GM12874 (cell line): ENCODE results near the gene TNNI3.

Source experiments
- TF ChIP-seq, protein P1 (sequence below): IDR thresholded peaks from 2 replicates; pipeline ENCODE4 v1.5.1; 2011; ENCODE audit warnings: low read depth, mild to moderate bottlenecking, control low read depth, low read length, moderate library complexity; ENCODE audit not compliant: insufficient read depth

TNNI3 gene

DNA sequence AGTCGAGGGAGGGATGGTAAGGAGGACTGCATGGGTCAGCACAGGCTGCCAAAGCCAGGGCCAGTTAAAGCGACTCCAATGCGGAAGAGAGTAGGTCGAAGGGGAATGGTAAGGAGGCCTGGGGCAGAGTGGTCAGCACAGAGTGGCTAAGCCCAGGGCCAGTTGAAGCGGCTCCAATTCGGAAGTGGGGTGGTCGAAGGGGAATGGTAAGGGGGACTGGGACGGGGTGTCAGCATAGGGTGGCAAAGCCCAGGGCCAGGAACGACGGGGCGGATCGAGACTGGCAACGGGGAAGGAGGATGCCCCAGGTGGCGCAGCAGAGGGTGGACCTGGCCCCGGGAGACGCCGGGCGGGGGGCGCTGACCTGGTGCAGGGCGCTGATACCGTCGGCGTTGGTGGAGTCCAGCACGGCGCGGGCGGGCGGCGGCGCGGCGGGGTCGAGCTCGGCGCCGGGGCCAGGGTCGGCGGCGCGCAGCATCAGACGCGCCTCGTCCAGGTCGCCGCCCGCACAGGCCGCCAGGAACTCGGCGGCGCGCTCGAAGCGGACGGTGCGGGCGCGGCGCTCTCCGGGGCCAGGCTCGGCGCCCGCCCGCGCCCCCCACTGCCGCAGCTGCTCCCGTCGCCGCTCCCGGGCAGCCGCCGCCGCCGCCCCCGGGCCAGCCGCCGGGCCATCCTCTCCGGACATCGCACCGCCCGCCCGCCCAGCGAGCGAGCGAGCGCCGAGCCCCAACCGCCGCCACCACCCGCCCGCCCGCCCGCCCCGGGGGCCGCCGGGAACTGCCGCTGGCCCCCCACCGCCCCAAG, 40.5 kb downstream of the TNNI3 start, which contains the start of gene PPP1R12C:
PPP1R12C (minus strand) TSS at position 779 of the 804 bp plus-strand sequence; CDS start at position 685, 94 bp downstream.
- TF ChIP-seq, protein P1, sequence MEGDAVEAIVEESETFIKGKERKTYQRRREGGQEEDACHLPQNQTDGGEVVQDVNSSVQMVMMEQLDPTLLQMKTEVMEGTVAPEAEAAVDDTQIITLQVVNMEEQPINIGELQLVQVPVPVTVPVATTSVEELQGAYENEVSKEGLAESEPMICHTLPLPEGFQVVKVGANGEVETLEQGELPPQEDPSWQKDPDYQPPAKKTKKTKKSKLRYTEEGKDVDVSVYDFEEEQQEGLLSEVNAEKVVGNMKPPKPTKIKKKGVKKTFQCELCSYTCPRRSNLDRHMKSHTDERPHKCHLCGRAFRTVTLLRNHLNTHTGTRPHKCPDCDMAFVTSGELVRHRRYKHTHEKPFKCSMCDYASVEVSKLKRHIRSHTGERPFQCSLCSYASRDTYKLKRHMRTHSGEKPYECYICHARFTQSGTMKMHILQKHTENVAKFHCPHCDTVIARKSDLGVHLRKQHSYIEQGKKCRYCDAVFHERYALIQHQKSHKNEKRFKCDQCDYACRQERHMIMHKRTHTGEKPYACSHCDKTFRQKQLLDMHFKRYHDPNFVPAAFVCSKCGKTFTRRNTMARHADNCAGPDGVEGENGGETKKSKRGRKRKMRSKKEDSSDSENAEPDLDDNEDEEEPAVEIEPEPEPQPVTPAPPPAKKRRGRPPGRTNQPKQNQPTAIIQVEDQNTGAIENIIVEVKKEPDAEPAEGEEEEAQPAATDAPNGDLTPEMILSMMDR: no peak

DNA sequence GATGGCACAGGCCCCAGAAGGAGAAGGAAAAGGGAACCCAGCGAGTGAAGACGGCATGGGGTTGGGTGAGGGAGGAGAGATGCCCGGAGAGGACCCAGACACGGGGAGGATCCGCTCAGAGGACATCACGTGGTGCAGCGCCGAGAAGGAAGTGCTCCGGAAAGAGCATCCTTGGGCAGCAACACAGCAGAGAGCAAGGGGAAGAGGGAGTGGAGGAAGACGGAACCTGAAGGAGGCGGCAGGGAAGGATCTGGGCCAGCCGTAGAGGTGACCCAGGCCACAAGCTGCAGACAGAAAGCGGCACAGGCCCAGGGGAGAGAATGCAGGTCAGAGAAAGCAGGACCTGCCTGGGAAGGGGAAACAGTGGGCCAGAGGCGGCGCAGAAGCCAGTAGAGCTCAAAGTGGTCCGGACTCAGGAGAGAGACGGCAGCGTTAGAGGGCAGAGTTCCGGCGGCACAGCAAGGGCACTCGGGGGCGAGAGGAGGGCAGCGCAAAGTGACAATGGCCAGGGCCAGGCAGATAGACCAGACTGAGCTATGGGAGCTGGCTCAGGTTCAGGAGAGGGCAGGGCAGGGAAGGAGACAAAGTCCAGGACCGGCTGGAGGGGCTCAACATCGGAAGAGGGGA, 41.2 kb downstream of the TNNI3 start:
- TF ChIP-seq, protein P1: no peak

DNA sequence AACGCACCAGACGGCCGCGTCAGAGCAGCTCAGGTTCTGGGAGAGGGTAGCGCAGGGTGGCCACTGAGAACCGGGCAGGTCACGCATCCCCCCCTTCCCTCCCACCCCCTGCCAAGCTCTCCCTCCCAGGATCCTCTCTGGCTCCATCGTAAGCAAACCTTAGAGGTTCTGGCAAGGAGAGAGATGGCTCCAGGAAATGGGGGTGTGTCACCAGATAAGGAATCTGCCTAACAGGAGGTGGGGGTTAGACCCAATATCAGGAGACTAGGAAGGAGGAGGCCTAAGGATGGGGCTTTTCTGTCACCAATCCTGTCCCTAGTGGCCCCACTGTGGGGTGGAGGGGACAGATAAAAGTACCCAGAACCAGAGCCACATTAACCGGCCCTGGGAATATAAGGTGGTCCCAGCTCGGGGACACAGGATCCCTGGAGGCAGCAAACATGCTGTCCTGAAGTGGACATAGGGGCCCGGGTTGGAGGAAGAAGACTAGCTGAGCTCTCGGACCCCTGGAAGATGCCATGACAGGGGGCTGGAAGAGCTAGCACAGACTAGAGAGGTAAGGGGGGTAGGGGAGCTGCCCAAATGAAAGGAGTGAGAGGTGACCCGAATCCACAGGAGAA, 42.0 kb downstream of the TNNI3 start:
- TF ChIP-seq, protein P1: no peak

DNA sequence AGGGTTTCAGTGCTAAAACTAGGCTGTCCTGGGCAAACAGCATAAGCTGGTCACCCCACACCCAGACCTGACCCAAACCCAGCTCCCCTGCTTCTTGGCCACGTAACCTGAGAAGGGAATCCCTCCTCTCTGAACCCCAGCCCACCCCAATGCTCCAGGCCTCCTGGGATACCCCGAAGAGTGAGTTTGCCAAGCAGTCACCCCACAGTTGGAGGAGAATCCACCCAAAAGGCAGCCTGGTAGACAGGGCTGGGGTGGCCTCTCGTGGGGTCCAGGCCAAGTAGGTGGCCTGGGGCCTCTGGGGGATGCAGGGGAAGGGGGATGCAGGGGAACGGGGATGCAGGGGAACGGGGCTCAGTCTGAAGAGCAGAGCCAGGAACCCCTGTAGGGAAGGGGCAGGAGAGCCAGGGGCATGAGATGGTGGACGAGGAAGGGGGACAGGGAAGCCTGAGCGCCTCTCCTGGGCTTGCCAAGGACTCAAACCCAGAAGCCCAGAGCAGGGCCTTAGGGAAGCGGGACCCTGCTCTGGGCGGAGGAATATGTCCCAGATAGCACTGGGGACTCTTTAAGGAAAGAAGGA, 42.9 kb downstream of the TNNI3 start:
- TF ChIP-seq, protein P1: no peak

DNA sequence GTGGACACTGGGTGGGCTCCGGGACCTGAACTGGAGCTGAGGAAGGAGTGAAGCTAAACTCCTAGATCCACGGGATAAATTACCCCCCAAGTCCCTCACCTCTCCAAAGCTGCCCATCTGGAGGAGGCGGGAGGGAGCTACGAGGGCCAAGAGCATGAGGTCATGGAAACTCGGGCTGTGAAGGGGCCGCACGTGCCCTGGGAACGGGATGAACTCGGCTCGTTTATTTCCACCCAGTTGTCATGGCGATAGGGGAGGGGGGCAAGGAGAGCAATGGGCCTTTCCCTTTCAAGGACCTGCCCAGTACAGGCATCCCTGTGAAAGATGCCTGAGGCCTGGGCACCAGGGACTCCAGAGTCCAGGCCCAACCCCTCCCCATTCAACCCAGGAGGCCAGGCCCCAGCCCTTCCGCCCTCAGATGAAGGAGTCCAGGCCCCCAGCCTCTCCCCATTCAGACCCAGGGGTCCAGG, 43.9 kb downstream of the TNNI3 start:
- TF ChIP-seq, protein P1: no peak

DNA sequence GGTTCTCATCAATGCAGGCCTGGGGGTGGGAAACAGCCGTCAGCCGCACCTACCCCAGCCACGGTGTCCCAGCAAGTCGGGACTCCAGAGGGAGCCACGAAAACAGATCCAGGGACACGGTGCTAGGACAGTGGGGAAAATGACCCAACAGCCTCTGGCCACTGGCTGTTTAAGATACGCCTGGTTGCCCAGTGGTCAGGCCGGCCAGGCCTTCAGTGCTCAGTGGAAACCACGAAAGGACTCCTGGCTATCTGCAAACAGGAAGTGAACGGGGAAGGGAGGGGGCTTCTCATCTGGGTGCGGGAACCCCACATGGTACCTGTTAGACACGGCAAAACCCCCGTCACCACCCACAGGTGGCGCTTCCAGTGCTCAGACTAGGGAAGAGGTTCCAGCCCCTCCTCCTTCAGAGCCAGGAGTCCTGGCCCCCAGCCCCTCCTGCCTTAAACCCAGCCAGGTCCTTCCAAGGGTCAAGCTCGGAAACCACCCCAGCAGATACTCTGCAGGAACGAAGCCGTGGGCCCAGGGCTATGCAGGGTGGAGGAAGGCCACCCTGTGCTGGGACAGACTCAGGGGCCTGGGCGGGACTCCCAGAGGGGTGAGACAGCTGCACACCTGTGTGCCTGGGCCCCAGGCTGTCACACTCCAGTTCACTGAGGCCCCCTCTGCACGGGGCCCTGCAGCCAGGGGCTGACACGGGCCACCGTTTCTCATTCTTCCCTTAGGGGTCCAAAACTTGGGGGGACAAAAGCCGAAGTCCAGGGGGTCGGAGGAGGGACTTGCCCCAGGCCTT, 44.6 kb downstream of the TNNI3 start:
- TF ChIP-seq, protein P1: peak; percentile 43; the same call in 1 of the 2 replicates
